ENCODE data around the gene BLMH. TPM values are rescaled to one million over a fixed set of nuclear protein-coding genes. Genes with fewer than 3 reads are reported as not detected.

The BLMH gene
- total RNA-seq, 1 donor from 2014 or later, result 19.8 TPM

GRCh38 chr17:30309591-30309990 lies 17.8 kb upstream of the BLMH start:
- DNase-seq (ENCODE audit: low read depth), result no peak

GRCh38 chr17:30308406-30308805 lies 16.7 kb upstream of the BLMH start:
- no peak for DNase-seq (ENCODE audit: low read depth)

- no peak for DNase-seq (ENCODE audit: low read depth)
Measured at GRCh38 chr17:30304778-30305177, 13.0 kb upstream of the BLMH start.

GRCh38 chr17:30302241-30302640 lies 10.5 kb upstream of the BLMH start:
- DNase-seq (ENCODE audit: low read depth), result no peak

- DNase-seq (ENCODE audit: low read depth), result no peak
Measured at GRCh38 chr17:30300818-30301217, 9.1 kb upstream of the BLMH start.

GRCh38 chr17:30299000-30299399 lies 7.3 kb upstream of the BLMH start:
- no peak for DNase-seq (ENCODE audit: low read depth)

- no peak for DNase-seq (ENCODE audit: low read depth)
Measured at GRCh38 chr17:30297715-30298114, 6.0 kb upstream of the BLMH start.

- no peak for DNase-seq (ENCODE audit: low read depth)
Measured at GRCh38 chr17:30296499-30297080, 4.8 kb upstream of the BLMH start.

GRCh38 chr17:30292286-30292858 lies 628 bp upstream of the BLMH start:
- no peak for DNase-seq (ENCODE audit: low read depth)

- DNase-seq (ENCODE audit: low read depth), result peak; percentile 28
Measured at GRCh38 chr17:30290696-30291542, 825 bp downstream of the BLMH start.

- no peak for DNase-seq (ENCODE audit: low read depth)
Measured at GRCh38 chr17:30290077-30290476, 1.7 kb downstream of the BLMH start.

- no peak for DNase-seq (ENCODE audit: low read depth)
Measured at GRCh38 chr17:30279156-30279555, 12.6 kb downstream of the BLMH start.

GRCh38 chr17:30278032-30278431 lies 13.7 kb downstream of the BLMH start:
- peak; percentile 43 for DNase-seq (ENCODE audit: low read depth)

GRCh38 chr17:30275911-30276310 lies 15.8 kb downstream of the BLMH start:
- no peak for DNase-seq (ENCODE audit: low read depth)

- DNase-seq (ENCODE audit: low read depth), result no peak
Measured at GRCh38 chr17:30274887-30275286, 16.9 kb downstream of the BLMH start.

GRCh38 chr17:30273373-30273772 lies 18.4 kb downstream of the BLMH start:
- DNase-seq (ENCODE audit: low read depth), result peak; percentile 54

- DNase-seq (ENCODE audit: low read depth), result no peak
Measured at GRCh38 chr17:30271102-30271501, 20.6 kb downstream of the BLMH start.

- DNase-seq (ENCODE audit: low read depth), result no peak
Measured at GRCh38 chr17:30267625-30268024, 24.1 kb downstream of the BLMH start.

GRCh38 chr17:30263552-30264333 lies 28.0 kb downstream of the BLMH start:
- no peak for DNase-seq (ENCODE audit: low read depth)

- no peak for DNase-seq (ENCODE audit: low read depth)
Measured at GRCh38 chr17:30256756-30257506, 34.8 kb downstream of the BLMH start.

GRCh38 chr17:30254150-30254549 lies 37.6 kb downstream of the BLMH start:
- no peak for DNase-seq (ENCODE audit: low read depth)

All from myocyte (in vitro differentiated cells).